Stomach (tissue), 9 donors: ENCODE results near the gene RABGEF1. TPM values are rescaled to one million over a fixed set of nuclear protein-coding genes. Genes with fewer than 3 reads are reported as not detected.
"Not testable (repeated sequence)": the region's sequence is repeated elsewhere in the genome, so short reads cannot be mapped to it uniquely, and the experiment has no call there.

ENCODE experiments used
- DNase-seq, 2 donors: peaks; one replicate each; pipeline versions ENCODE4 v3.0.0 to v3.0.0-alpha.2; 2013 to 2019
- H3K27ac ChIP-seq, 5 donors: fragments of 200-600 bp in 4 of 5; sonication (generic) in 4 of 5; one replicate each; pipeline ENCODE4 v1.5.1; 2013 to 2019; ENCODE audit warnings: mild to moderate bottlenecking in 1 of 5, moderate library complexity in 1 of 5
- H3K27me3 ChIP-seq, 3 donors: fragments of 200-600 bp; sonication (generic); one replicate each; pipeline ENCODE4 v1.5.1; 2017 to 2019; ENCODE audit warnings: mixed run types in 1 of 3
- H3K36me3 ChIP-seq, 4 donors: fragments of 200-600 bp; sonication (generic); 1 replicate in 3 of 4; 2 replicates in 1 of 4; pipeline ENCODE4 v1.5.1; 2016 to 2019
- H3K4me1 ChIP-seq, 4 donors: fragments of 200-600 bp; sonication (generic); one replicate each; pipeline ENCODE4 v1.5.1; 2016 to 2019
- H3K4me3 ChIP-seq, 4 donors: fragments of 200-600 bp; sonication (generic) in 3 of 4; one replicate each; pipeline ENCODE4 v1.5.1; 2016 to 2019; ENCODE audit warnings: mild to moderate bottlenecking in 1 of 4
- H3K9me3 ChIP-seq, 4 donors: fragments of 200-600 bp; sonication (generic); one replicate each; pipeline ENCODE4 v1.5.1; 2016 to 2019
- EP300 ChIP-seq: sonication (generic); formaldehyde crosslinking; IDR thresholded peaks from one replicate; pipeline ENCODE4 v1.6.1; 2017; ENCODE audit warnings: antibody characterized with exemption
- POLR2A ChIP-seq, 4 donors: fragments of 450-650 bp; IDR thresholded peaks; one replicate each; pipeline ENCODE4 v1.6.1; 2016; ENCODE audit warnings: antibody characterized with exemption in 4 of 4, control low read depth in 2 of 4, mild to moderate bottlenecking in 1 of 4, moderate library complexity in 1 of 4
- POLR2AphosphoS5 ChIP-seq, 3 donors: sonication (generic); formaldehyde crosslinking; IDR thresholded peaks; one replicate each; pipeline ENCODE4 v1.6.1; 2016; ENCODE audit warnings: antibody characterized with exemption in 3 of 3
- WGBS, 5 donors: extraction: QIAGEN DNeasy Blood & Tissue Kit in 3 of 5; methylation state at CpG; one replicate each; pipeline versions ENCODE4 v1.1.5 to v1.1.7; 2013 to 2018; 5-methylcytosine and 5-hydroxymethylcytosine counted together
- intact Hi-C: fragments of 100-400 bp; cut with DNase I; formaldehyde crosslinking; loops from one replicate; pipeline ENCODE4 v1.15.1; 2023; ENCODE audit warnings: low total_unique reads
- polyA plus RNA-seq, 3 donors: library from polyadenylated mRNA; stranded (reverse); fragments of 200-250 nt; gene quantifications; one replicate each; pipeline ENCODE4 v1.2.3, GENCODE V29; 2013
- total RNA-seq, 5 donors: library from RNA; depleted of rRNA; stranded (reverse); fragments of >200 nt; gene quantifications; one replicate each; pipeline versions ENCODE4 v1.1.0 to v1.2.3, GENCODE V29; 2014 to 2016
- TF ChIP-seq, protein P1 (sequence below), 7 experiments: fragments of 450-650 bp in 4 of 7; fragments of 200-600 bp in 3 of 7; sonication (generic) in 3 of 7; IDR thresholded peaks; one replicate each; pipeline ENCODE4 v1.5.1; 2016 to 2019; ENCODE audit warnings: antibody characterized with exemption in 7 of 7, control low read depth in 2 of 7, mild to moderate bottlenecking in 1 of 7
- donor health status: healthy with polysubstance abuse.
- donor health status: Bipolar disorder and iron deficiency.
- donor health status: healthy.

The RABGEF1 gene
- total and polyA plus RNA-seq, 8 donors = 10.1 to 61.6 (median 20.8) TPM

DNA sequence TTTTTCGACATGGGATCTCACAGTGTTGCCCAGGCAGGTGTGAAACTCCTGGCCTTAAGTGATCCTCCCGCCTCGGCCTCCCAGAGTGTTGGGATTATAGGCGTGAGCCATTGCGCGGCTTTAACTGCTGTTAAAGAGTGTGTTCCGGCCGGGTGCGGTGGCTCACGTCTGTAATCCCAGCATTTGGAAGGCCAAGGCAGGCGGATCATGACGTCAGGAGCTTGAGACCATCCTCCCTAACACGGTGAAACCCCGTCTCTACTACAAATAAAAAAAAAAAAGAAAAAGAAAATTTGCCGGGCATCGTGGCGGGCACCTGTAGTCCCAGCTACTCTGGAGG lies 1.1 kb downstream of the RABGEF1 start:
- intact Hi-C loops = no loop called here

DNA sequence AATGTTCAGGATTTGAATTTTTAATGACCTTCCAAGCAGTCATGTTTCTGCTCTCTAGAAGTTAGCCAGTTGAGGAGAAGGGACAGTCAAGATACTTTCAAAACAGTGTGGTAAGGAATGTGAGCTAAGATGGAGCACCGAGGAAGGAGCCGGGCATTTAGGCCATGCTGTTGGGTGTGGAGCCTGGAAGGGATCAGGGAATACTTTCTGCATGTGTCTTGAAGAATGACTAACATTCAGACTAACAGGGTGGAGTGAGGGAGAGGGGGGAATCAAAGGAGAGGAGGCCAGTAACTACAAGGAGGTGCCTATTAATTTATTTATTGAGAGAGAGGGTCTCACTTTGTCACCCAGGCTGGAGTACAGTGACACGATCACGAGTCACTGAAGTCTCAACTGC lies 1.8 kb downstream of the RABGEF1 start:
- H3K9me3 ChIP-seq, DNase-seq, H3K36me3 ChIP-seq, intact Hi-C loops, H3K27me3 ChIP-seq: not testable (repeated sequence)
- 56 to 75% (median 59%) methylated on average over 4 of the region's 4 CpGs for WGBS, 5 donors
- Histone ChIP-seq H3K27ac (peak overlapping the region in 4 of 5 donors; percentile 96 to 99 (median 98)), H3K4me3 (peak overlapping the region in 2 of 4 donors; percentile 77 to 86), H3K4me1 (peaks cover 19 to 73% (median 43%) of the 10 kb centered on the region in 4 donors)

More for the DNA sequence above, 1.1 kb downstream of the RABGEF1 start:
- H3K4me3 ChIP-seq = peak overlapping the region; percentile 77 to 90 (median 86)
- peaks cover 0 to 12% (median 0%) of the 10 kb centered on the region in 4 donors for H3K36me3 ChIP-seq
- no peak for TF ChIP-seq POLR2AphosphoS5 (IDR thresholded peaks at IDR 0.05)
- TF ChIP-seq EP300 = no peak
- TF ChIP-seq, protein P1, sequence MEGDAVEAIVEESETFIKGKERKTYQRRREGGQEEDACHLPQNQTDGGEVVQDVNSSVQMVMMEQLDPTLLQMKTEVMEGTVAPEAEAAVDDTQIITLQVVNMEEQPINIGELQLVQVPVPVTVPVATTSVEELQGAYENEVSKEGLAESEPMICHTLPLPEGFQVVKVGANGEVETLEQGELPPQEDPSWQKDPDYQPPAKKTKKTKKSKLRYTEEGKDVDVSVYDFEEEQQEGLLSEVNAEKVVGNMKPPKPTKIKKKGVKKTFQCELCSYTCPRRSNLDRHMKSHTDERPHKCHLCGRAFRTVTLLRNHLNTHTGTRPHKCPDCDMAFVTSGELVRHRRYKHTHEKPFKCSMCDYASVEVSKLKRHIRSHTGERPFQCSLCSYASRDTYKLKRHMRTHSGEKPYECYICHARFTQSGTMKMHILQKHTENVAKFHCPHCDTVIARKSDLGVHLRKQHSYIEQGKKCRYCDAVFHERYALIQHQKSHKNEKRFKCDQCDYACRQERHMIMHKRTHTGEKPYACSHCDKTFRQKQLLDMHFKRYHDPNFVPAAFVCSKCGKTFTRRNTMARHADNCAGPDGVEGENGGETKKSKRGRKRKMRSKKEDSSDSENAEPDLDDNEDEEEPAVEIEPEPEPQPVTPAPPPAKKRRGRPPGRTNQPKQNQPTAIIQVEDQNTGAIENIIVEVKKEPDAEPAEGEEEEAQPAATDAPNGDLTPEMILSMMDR (IDR thresholded peaks at IDR 0.05) = no peak
- TF ChIP-seq POLR2A (IDR thresholded peaks at IDR 0.05) = no peak
- peak overlapping the region; percentile 90 to 99 (median 98) for H3K27ac ChIP-seq
- WGBS, 5 donors = 40 to 62% (median 51%) methylated on average over 17 of the region's 17 CpGs
- H3K4me1 ChIP-seq = peaks cover 19 to 71% (median 43%) of the 10 kb centered on the region in 4 donors
- no peaks in the 10 kb centered on the region for H3K27me3 ChIP-seq
- no peaks in the 10 kb centered on the region for H3K9me3 ChIP-seq
- DNase-seq = peak in 1 of 2 donors; percentile 48

DNA sequence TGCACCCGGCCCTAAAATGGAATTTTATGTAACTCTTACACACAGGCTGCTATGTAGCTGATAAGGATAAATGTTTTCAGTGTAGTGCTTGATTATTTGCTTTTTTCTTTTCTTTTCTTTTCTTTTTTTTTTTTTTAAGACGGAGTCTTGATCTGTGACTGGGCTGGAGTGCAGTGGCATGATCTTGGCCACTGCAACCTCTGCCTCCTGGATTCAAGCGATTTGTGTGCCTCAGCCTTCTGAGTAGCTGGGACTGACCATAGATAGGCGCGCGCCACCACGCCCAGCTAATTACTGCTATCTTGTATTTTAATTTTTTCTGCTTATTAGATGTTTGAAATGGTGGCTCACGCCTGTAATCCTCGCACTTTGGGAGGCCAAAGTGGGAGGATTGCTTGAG lies 3.4 kb downstream of the RABGEF1 start:
- 80 to 89% (median 87%) methylated on average over 9 of the region's 9 CpGs for WGBS, 5 donors
- TF ChIP-seq, protein P1 (IDR thresholded peaks at IDR 0.05) = no peak
- TF ChIP-seq POLR2A (IDR thresholded peaks at IDR 0.05) = no peak
- TF ChIP-seq POLR2AphosphoS5 (IDR thresholded peaks at IDR 0.05) = no peak
- TF ChIP-seq EP300 = no peak
- no peak for DNase-seq
- no peaks in the 10 kb centered on the region for H3K27me3 ChIP-seq
- H3K9me3 ChIP-seq = no peaks in the 10 kb centered on the region
- H3K4me1 ChIP-seq = peaks cover 9 to 71% (median 45%) of the 10 kb centered on the region in 4 donors
- H3K27ac ChIP-seq = no peak overlapping the region
- intact Hi-C loops = no loop called here
- H3K4me3 ChIP-seq = no peak overlapping the region
- H3K36me3 ChIP-seq = peaks cover 0 to 4% (median 0%) of the 10 kb centered on the region in 4 donors

DNA sequence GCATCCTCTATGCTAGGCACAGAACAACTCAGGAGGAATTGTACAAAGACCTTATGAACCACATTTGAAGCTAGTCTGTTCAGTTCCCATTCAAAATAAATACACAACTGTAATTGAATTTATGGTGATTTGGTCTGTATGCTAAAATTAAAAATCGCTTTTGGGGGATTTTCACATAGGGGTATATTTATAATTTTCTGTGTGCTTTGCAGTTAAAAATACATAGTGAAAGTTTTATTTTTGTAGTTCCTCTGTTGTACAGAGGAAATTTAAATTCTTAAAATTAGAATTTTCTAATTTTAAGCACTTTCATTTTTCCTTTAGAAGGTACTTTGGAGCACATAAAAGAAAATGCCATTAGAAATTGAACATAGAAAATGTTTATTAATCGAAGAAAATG lies 6.9 kb downstream of the RABGEF1 start:
- Histone ChIP-seq H3K4me3 (no peak overlapping the region), H3K36me3 (peaks cover 0 to 4% (median 0%) of the 10 kb centered on the region in 4 donors), H3K9me3 (no peaks in the 10 kb centered on the region), H3K27me3 (no peaks in the 10 kb centered on the region), H3K27ac (peak overlapping the region in 2 of 5 donors; percentile 22 to 65), H3K4me1 (peaks cover 0 to 75% (median 42%) of the 10 kb centered on the region in 4 donors)
- no peak for DNase-seq
- no peak for TF ChIP-seq POLR2AphosphoS5 (IDR thresholded peaks at IDR 0.05)
- WGBS, 5 donors = 82 to 96% (median 94%) methylated on average over 2 of the region's 2 CpGs
- intact Hi-C loops = no loop called here

DNA sequence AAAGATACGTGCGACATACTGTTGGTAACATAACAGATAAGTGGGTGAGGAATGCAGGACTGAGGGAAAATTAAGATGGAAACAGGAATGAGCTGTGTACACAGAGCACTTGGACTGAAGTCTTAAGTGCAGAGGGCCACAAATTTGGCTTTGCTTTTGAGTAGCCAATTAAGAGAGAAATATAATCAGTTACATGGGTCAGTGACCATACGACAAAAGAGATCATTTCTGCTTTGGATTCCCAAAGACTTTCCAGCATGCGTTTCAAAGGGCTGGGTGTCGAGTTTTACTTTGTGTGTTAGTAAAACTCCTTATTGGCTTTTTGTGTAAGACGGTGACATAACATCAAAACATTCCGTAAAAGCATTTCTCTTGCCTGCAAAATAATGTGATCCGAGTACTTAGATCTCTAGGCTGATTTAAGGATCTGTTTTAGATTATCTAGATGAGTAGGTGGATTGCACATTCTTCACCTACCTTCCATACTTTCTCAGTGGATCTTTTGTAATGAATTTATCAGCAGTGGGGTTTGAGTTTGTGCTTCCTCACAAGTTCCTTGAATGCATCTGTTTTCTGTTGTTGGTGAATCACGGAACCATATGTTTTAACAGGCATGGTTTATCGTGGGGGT lies 7.5 kb downstream of the RABGEF1 start:
- intact Hi-C loops = no loop called here
- Histone ChIP-seq H3K4me1 (peaks cover 0 to 75% (median 39%) of the 10 kb centered on the region in 4 donors), H3K27ac (peak overlapping the region in 2 of 5 donors; percentile 22 to 65)

More for the DNA sequence above, 7.5 kb downstream of the RABGEF1 start:
- no peak for DNase-seq
- WGBS, 5 donors = 70 to 83% (median 79%) methylated on average over 10 of the region's 10 CpGs
- Histone ChIP-seq H3K27me3 (no peaks in the 10 kb centered on the region), H3K4me3 (no peak overlapping the region), H3K36me3 (peaks cover 0 to 4% (median 0%) of the 10 kb centered on the region in 4 donors), H3K9me3 (no peaks in the 10 kb centered on the region)
- TF ChIP-seq EP300 (no peak), POLR2AphosphoS5 (IDR thresholded peaks at IDR 0.05) (no peak), POLR2A (IDR thresholded peaks at IDR 0.05) (no peak)
- TF ChIP-seq, protein P1 (IDR thresholded peaks at IDR 0.05) = no peak
